ENCODE results near the gene EXOC3L1.

Gene EXOC3L1

DNA sequence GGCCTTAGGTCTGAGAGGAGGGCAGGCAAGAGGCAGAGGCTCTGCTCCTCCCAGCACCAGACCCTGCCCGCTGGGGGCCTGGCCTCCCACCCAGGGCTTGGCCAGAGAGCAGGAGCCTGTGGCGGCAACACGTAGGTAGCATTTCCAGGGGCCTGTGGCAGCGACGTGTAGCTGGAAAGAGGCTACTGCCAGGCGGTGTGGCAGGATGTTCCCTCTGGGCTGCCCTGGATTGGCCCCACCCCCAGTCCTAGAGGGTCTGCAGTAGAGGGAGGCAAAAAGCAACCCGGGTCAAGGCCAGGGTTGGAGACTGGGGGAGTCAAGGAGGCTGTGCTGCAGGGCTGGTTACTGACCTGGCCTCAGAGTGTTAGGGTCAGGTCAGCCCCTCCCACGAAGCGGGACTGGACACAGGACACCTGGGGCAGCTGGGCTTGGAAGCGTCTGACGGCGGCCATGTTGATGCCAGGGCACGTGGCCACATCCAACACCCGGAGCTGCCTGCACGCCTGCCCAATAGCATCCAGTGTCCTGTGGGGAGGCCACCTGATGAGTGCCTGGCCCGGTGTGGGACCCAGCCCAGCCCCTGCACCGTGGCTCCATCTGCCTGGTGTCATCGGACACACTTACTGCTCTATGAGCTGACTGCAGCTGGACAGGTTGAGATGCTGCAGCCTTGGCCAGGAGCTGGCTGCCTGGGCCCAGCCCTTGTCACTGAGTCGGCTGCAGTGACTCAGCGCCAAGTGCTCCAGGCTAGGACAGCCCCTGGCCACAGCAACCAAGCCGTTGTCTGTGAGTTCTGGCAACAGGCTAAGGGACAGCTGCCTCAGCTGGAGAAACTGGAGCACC is 17.5 kb upstream of the EXOC3L1 start:
- DNase-seq (ENCODE audit: low read depth) = no peak
- TF ChIP-seq, protein P1, sequence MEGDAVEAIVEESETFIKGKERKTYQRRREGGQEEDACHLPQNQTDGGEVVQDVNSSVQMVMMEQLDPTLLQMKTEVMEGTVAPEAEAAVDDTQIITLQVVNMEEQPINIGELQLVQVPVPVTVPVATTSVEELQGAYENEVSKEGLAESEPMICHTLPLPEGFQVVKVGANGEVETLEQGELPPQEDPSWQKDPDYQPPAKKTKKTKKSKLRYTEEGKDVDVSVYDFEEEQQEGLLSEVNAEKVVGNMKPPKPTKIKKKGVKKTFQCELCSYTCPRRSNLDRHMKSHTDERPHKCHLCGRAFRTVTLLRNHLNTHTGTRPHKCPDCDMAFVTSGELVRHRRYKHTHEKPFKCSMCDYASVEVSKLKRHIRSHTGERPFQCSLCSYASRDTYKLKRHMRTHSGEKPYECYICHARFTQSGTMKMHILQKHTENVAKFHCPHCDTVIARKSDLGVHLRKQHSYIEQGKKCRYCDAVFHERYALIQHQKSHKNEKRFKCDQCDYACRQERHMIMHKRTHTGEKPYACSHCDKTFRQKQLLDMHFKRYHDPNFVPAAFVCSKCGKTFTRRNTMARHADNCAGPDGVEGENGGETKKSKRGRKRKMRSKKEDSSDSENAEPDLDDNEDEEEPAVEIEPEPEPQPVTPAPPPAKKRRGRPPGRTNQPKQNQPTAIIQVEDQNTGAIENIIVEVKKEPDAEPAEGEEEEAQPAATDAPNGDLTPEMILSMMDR (IDR thresholded peaks at IDR 0.05; ENCODE audit: low read depth, low read length, missing control alignments) = no peak
- in situ Hi-C loops (cut with HindIII; ENCODE audit: low sequenced_read_pairs) = no loop called here
- no peak overlapping the region for H3K4me3 ChIP-seq (ENCODE audit: low read depth, low read length)

DNA sequence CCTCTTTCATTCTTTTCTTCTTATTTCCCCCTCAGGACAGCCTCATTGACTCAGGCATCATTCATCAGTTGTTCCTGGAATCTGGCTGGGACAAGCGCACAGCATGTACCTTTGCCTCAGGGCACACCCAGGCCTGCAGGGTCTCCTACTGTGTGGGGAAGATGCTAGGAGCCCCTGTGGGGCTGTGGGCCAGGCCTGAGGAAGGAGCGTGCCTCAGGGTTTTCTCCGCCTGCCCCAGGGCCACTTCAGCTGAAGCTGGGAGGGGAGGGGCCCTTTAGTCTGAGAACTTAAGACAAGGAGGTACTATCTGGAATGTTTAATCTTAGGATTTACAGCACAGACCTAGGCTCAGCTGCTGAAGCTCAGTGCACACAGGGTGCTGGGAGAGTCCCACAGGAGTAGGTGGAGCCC is 16.9 kb upstream of the EXOC3L1 start:
- in situ Hi-C loops (cut with HindIII; ENCODE audit: low sequenced_read_pairs) = no loop called here
- H3K4me3 ChIP-seq (ENCODE audit: low read depth, low read length) = no peak overlapping the region
- TF ChIP-seq, protein P1 (IDR thresholded peaks at IDR 0.05; ENCODE audit: low read depth, low read length, missing control alignments) = no peak
- no peak for DNase-seq (ENCODE audit: low read depth)

DNA sequence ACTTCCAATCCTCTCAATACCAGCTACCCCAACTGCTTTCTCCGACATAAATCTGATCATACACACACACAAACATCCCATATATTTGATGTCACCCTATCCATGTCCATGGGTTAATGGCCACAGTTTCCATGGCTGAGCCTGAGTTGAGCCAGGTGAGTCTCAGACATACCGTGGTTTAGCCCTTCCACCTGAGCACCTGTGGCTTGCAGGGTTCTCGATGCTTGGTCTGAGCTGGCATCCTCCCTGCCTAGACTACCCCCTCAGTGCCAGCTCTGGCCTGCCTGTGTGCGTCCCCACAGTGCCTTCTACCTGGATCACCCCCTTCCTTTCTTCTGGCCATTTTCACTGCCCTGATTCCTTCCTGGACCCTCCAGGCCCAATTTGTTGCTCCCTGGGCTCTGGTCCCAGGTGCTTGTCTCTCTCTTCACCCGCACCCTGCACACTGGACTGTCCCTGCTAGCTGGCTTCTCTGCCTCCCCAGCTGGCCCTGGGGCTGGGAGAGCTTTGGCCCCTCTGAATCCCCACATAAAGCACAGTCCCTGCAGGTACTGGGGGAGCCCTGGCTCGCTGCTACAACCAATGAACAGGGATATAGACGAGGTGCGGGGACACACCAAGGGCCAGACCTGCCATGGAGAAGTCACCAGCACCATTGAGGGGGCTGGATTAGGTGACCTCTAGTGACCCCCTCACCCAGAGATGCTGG is 16.3 kb upstream of the EXOC3L1 start:
- in situ Hi-C loops (cut with HindIII; ENCODE audit: low sequenced_read_pairs) = no loop called here
- TF ChIP-seq, protein P1 (IDR thresholded peaks at IDR 0.05; ENCODE audit: low read depth, low read length, missing control alignments) = no peak
- H3K4me3 ChIP-seq (ENCODE audit: low read depth, low read length) = no peak overlapping the region
- DNase-seq (ENCODE audit: low read depth) = no peak

DNA sequence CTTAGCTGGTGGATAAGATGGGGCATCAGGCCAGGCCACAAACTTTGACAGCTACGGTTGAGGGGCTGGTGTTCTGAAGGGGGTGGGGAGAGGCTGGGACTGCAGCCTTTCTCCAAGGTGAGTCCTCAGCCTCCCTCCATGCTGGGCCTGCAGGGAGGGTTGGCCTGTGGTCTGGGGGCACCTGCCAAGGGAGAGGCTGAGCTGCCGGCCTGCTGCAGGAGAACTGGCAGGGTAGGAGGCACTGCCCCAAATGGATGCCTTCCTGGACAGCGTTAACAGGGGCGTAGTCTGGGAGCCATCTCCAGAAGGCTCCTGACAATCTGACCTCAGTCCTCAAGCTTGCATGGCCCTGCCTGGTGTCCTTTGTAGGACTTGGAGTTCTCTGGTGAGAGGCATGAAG is 14.1 kb upstream of the EXOC3L1 start:
- H3K4me3 ChIP-seq (ENCODE audit: low read depth, low read length) = no peak overlapping the region
- no peak for DNase-seq (ENCODE audit: low read depth)
- TF ChIP-seq, protein P1 (IDR thresholded peaks at IDR 0.05; ENCODE audit: low read depth, low read length, missing control alignments) = no peak
- in situ Hi-C loops (cut with HindIII; ENCODE audit: low sequenced_read_pairs) = no loop called here

DNA sequence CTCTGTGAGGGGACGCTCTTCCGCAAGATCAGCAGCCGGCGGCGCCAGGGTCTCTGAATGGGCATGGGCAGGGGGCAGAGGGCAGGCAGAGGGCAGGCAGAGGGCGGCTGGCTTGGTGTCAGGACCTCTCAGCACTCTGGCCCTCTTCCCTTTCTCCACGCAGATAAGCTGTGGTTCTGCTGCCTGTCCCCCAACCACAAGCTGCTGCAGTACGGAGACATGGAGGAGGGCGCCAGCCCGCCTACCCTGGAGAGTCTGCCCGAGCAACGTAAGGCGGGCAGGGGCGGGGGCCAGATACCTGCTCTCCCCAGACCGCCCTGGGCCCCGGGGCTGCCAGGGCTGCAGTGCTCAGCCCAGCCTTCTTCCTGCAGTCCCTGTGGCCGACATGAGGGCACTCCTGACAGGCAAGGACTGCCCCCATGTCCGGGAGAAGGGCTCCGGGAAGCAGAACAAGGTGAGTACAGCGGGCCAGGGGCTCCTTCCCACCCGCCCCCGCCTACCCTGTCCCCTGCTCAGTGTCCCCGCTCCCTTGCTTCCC is 13.1 kb upstream of the EXOC3L1 start:
- H3K4me3 ChIP-seq (ENCODE audit: low read depth, low read length) = no peak overlapping the region
- DNase-seq (ENCODE audit: low read depth) = no peak
- TF ChIP-seq, protein P1 (IDR thresholded peaks at IDR 0.05; ENCODE audit: low read depth, low read length, missing control alignments) = no peak
- in situ Hi-C loops (cut with HindIII; ENCODE audit: low sequenced_read_pairs) = no loop called here

DNA sequence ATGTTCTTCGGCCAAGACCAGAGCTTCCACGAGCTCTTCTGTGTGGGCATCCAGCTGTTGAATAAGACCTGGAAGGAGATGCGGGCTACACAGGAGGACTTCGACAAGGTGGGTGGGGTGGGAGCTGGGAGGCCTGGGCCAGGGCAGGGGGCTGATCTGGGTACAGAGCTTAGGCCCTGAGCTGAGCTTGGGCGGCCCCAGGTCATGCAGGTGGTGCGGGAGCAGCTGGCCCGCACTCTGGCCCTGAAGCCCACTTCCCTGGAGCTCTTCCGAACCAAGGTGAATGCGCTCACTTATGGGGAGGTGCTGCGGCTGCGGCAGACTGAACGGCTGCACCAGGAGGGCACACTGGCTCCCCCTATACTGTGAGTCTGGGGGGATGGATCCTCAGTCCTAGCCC is 12.5 kb upstream of the EXOC3L1 start:
- in situ Hi-C loops (cut with HindIII; ENCODE audit: low sequenced_read_pairs) = no loop called here
- TF ChIP-seq, protein P1 (IDR thresholded peaks at IDR 0.05; ENCODE audit: low read depth, low read length, missing control alignments) = no peak
- no peak overlapping the region for H3K4me3 ChIP-seq (ENCODE audit: low read depth, low read length)
- DNase-seq (ENCODE audit: low read depth) = no peak

Measured in astrocyte of the cerebellum (primary cell).